ENCODE results near the gene RWDD2A. TPM values are rescaled to one million over a fixed set of nuclear protein-coding genes. Genes with fewer than 3 reads are reported as not detected.

RWDD2A gene
- total and polyA plus RNA-seq, 4 donors = 1.9 to 5.5 (median 2.3) TPM

DNA sequence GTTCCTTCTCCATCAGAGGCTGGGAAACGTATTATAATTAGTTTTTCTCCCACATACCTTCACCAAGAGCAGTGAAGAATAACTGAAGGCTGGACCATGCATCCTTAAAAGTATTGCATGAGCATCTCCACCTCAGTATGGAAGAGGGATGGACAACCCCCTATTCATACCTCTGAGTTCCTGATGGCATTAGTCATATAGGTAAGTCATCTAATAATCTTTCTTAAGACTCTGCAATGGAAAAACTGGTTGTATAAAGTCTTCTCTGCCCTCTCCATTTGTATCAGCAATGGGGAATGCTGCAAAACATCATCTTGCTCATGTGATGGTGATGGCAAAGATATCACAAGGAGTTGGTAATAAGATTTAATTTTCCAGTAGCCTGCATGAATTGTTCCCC is 24.6 kb upstream of the RWDD2A start:
- H3K9ac ChIP-seq (ENCODE audit: low read depth in 1 of 2, low read length in 2 of 2) = no peak overlapping the region
- H3K4me3 ChIP-seq (ENCODE audit: low read depth in 1 of 3, low read length in 3 of 3) = no peak overlapping the region
- H3K27ac ChIP-seq (ENCODE audit: low read depth in 1 of 2, low read length in 2 of 2) = no peak overlapping the region
- 93% methylated on average over 1 of the region's 1 CpG for WGBS
- H3K9me3 ChIP-seq (ENCODE audit: control insufficient read depth in 4 of 4, low read length in 3 of 4) = no peaks in the 10 kb centered on the region
- H3K27me3 ChIP-seq (ENCODE audit: control insufficient read depth in 4 of 4, insufficient read depth in 4 of 4, low read length in 3 of 4) = no peaks in the 10 kb centered on the region
- H3K4me1 ChIP-seq (ENCODE audit: control insufficient read depth in 4 of 4, insufficient read depth in 4 of 4, low read length in 3 of 4) = no peaks in the 10 kb centered on the region
- peaks cover 15 to 80% (median 67%) of the 10 kb centered on the region in 4 donors for H3K36me3 ChIP-seq (ENCODE audit: control insufficient read depth in 4 of 4, insufficient read depth in 3 of 4, low read depth in 1 of 4, low read length in 3 of 4)
- TF ChIP-seq TAF1 (conservative IDR thresholded peaks at IDR 0.05) = no peak
- no peak for TF ChIP-seq RXRA (IDR thresholded peaks at IDR 0.05)
- TF ChIP-seq, protein P1, sequence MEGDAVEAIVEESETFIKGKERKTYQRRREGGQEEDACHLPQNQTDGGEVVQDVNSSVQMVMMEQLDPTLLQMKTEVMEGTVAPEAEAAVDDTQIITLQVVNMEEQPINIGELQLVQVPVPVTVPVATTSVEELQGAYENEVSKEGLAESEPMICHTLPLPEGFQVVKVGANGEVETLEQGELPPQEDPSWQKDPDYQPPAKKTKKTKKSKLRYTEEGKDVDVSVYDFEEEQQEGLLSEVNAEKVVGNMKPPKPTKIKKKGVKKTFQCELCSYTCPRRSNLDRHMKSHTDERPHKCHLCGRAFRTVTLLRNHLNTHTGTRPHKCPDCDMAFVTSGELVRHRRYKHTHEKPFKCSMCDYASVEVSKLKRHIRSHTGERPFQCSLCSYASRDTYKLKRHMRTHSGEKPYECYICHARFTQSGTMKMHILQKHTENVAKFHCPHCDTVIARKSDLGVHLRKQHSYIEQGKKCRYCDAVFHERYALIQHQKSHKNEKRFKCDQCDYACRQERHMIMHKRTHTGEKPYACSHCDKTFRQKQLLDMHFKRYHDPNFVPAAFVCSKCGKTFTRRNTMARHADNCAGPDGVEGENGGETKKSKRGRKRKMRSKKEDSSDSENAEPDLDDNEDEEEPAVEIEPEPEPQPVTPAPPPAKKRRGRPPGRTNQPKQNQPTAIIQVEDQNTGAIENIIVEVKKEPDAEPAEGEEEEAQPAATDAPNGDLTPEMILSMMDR (IDR thresholded peaks at IDR 0.05; ENCODE audit: low read depth, low read length, missing input control) = no peak
- no peak for TF ChIP-seq YY1 (IDR thresholded peaks at IDR 0.05)
- TF ChIP-seq, protein P2, sequence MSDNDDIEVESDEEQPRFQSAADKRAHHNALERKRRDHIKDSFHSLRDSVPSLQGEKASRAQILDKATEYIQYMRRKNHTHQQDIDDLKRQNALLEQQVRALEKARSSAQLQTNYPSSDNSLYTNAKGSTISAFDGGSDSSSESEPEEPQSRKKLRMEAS (IDR thresholded peaks at IDR 0.05) = no peak
- TF ChIP-seq JUND (IDR thresholded peaks at IDR 0.05) = no peak
- TF ChIP-seq FOXA1 (IDR thresholded peaks at IDR 0.05) = no peak
- no peak for TF ChIP-seq EGR1 (IDR thresholded peaks at IDR 0.05; ENCODE audit: low read depth in 2 of 2)
- TF ChIP-seq SP1 (IDR thresholded peaks at IDR 0.05) = no peak
- no peak for DNase-seq (ENCODE audit: low spot score)

DNA sequence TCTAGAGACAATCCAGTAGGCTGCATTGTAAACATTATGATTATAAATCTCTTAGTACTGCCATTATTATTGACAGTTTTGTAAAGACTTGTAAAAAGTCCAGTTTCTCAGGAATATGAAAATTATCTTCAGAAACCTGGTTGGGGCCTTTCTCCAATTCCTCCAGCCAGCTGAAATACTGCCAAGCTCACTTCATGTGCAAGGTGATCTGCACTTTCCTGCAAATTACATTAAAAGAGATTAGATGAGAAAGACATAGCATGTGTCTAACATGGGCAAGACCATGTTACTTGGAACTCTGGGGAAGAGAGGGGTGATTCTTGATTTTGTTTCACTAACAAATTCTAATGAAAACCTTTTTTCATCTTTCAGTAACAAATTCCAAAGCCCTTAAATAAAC is 24.1 kb upstream of the RWDD2A start:
- H3K9ac ChIP-seq (ENCODE audit: low read depth in 1 of 2, low read length in 2 of 2) = no peak overlapping the region

DNA sequence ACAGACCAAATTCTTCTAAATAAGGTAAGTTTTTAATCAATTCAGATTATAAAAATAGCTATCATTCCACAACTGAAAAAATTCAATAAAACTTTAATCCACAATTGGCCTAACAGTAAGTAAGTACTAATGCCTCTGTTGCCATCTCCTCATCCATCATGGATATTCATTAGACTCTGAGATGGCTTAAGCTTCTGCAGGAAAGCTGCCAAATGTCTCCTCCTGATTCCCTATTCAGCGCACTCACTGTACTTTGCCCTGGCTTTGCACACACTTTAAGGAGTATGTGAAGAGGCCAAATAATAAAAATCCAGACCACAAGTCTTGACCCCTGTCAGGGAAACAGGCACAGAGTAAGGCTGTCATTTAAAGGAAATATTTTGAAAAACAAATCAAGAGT is 23.6 kb upstream of the RWDD2A start:
- peaks cover 14 to 87% (median 67%) of the 10 kb centered on the region in 4 donors for H3K36me3 ChIP-seq (ENCODE audit: control insufficient read depth in 4 of 4, insufficient read depth in 3 of 4, low read depth in 1 of 4, low read length in 3 of 4)
- no peak overlapping the region for H3K27ac ChIP-seq (ENCODE audit: low read depth in 1 of 2, low read length in 2 of 2)
- DNase-seq (ENCODE audit: low spot score) = no peak

More for the DNA sequence above, 24.1 kb upstream of the RWDD2A start:
- H3K36me3 ChIP-seq (ENCODE audit: control insufficient read depth in 4 of 4, insufficient read depth in 3 of 4, low read depth in 1 of 4, low read length in 3 of 4) = peaks cover 15 to 82% (median 66%) of the 10 kb centered on the region in 4 donors
- DNase-seq (ENCODE audit: low spot score) = no peak
- no peaks in the 10 kb centered on the region for H3K9me3 ChIP-seq (ENCODE audit: control insufficient read depth in 4 of 4, low read length in 3 of 4)
- no peaks in the 10 kb centered on the region for H3K4me1 ChIP-seq (ENCODE audit: control insufficient read depth in 4 of 4, insufficient read depth in 4 of 4, low read length in 3 of 4)
- no peak overlapping the region for H3K4me3 ChIP-seq (ENCODE audit: low read depth in 1 of 3, low read length in 3 of 3)
- H3K27me3 ChIP-seq (ENCODE audit: control insufficient read depth in 4 of 4, insufficient read depth in 4 of 4, low read length in 3 of 4) = no peaks in the 10 kb centered on the region
- TF ChIP-seq EGR1 (IDR thresholded peaks at IDR 0.05; ENCODE audit: low read depth in 2 of 2) = no peak
- no peak for TF ChIP-seq TAF1 (conservative IDR thresholded peaks at IDR 0.05)
- no peak for TF ChIP-seq HNF4G (IDR thresholded peaks at IDR 0.05)
- no peak for TF ChIP-seq FOXA1 (IDR thresholded peaks at IDR 0.05)
- TF ChIP-seq, protein P3, sequence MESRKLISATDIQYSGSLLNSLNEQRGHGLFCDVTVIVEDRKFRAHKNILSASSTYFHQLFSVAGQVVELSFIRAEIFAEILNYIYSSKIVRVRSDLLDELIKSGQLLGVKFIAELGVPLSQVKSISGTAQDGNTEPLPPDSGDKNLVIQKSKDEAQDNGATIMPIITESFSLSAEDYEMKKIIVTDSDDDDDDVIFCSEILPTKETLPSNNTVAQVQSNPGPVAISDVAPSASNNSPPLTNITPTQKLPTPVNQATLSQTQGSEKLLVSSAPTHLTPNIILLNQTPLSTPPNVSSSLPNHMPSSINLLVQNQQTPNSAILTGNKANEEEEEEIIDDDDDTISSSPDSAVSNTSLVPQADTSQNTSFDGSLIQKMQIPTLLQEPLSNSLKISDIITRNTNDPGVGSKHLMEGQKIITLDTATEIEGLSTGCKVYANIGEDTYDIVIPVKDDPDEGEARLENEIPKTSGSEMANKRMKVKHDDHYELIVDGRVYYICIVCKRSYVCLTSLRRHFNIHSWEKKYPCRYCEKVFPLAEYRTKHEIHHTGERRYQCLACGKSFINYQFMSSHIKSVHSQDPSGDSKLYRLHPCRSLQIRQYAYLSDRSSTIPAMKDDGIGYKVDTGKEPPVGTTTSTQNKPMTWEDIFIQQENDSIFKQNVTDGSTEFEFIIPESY (IDR thresholded peaks at IDR 0.05) = no peak
- TF ChIP-seq GABPA (IDR thresholded peaks at IDR 0.05 in 1 of 2, conservative IDR thresholded peaks at IDR 0.05 in 1 of 2) = no peak
- no peak for TF ChIP-seq JUND (IDR thresholded peaks at IDR 0.05)
- no peak for TF ChIP-seq RAD21 (IDR thresholded peaks at IDR 0.05)
- no peak for TF ChIP-seq YY1 (IDR thresholded peaks at IDR 0.05)
- TF ChIP-seq, protein P4, sequence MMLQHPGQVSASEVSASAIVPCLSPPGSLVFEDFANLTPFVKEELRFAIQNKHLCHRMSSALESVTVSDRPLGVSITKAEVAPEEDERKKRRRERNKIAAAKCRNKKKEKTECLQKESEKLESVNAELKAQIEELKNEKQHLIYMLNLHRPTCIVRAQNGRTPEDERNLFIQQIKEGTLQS (IDR thresholded peaks at IDR 0.05) = no peak
- H3K27ac ChIP-seq (ENCODE audit: low read depth in 1 of 2, low read length in 2 of 2) = no peak overlapping the region

More for the DNA sequence above, 23.6 kb upstream of the RWDD2A start:
- no peak overlapping the region for H3K4me3 ChIP-seq (ENCODE audit: low read depth in 1 of 3, low read length in 3 of 3)
- 71% methylated on average over 1 of the region's 1 CpG for WGBS
- H3K9ac ChIP-seq (ENCODE audit: low read depth in 1 of 2, low read length in 2 of 2) = no peak overlapping the region
- no peaks in the 10 kb centered on the region for H3K4me1 ChIP-seq (ENCODE audit: control insufficient read depth in 4 of 4, insufficient read depth in 4 of 4, low read length in 3 of 4)
- TF ChIP-seq YY1 (IDR thresholded peaks at IDR 0.05) (no peak), NR2F2 (IDR thresholded peaks at IDR 0.05) (peak; percentile 20), GABPA (IDR thresholded peaks at IDR 0.05 in 1 of 2, conservative IDR thresholded peaks at IDR 0.05 in 1 of 2) (no peak), HNF4G (IDR thresholded peaks at IDR 0.05) (no peak), TAF1 (conservative IDR thresholded peaks at IDR 0.05) (no peak), RXRA (IDR thresholded peaks at IDR 0.05) (no peak)
- H3K27me3 ChIP-seq (ENCODE audit: control insufficient read depth in 4 of 4, insufficient read depth in 4 of 4, low read length in 3 of 4) = no peaks in the 10 kb centered on the region
- no peaks in the 10 kb centered on the region for H3K9me3 ChIP-seq (ENCODE audit: control insufficient read depth in 4 of 4, low read length in 3 of 4)
